H1 (cell line): ENCODE measurements around the gene APBA3. TPM values are rescaled to one million over a fixed set of nuclear protein-coding genes. Genes with fewer than 3 reads are reported as not detected.

Experiments used
- CTCF ChIA-PET: fragments of 300-600 bp; sonication (Branson Sonifier 250); formaldehyde crosslinking; loops from one replicate; lab custom pipeline; 2021; ENCODE audit not compliant: partially characterized antibody; lab: Charles Lee
- POLR2A ChIA-PET: fragments of 300-600 bp; sonication (Branson Sonifier 250); formaldehyde crosslinking; loops from one replicate; lab custom pipeline; 2021; ENCODE audit warnings: inconsistent platforms; ENCODE audit not compliant: partially characterized antibody; lab: Charles Lee
- DNase-seq, 2 experiments: peaks; one replicate each; pipeline versions ENCODE4 v3.0.0 to v3.0.0-alpha.2; 2010 to 2022; ENCODE audit warnings: low spot score in 2 of 2, low read depth in 1 of 2, mixed read lengths in 1 of 2
- FAIRE-seq: peaks from 2 replicates; lab custom pipeline; 2011; peaks lifted over from hg19 to GRCh38; lab: Jason Lieb, UNC
- H2AFZ ChIP-seq: 2 replicates; pipeline ENCODE4 v1.8.1; 2012; ENCODE audit warnings: low read length, inconsistent platforms
- H2AK5ac ChIP-seq: 2 replicates; pipeline ENCODE4 v1.6.1; 2013; ENCODE audit warnings: low read depth, low read length
- H2BK120ac ChIP-seq: replicated peaks from 2 replicates; pipeline ENCODE3; 2013; ENCODE audit warnings: low read depth, low read length, inconsistent platforms
- H2BK12ac ChIP-seq: 2 replicates; pipeline ENCODE4 v1.6.1; 2013; ENCODE audit warnings: low read depth, low read length
- H2BK15ac ChIP-seq: 2 replicates; pipeline ENCODE4 v1.6.1; 2013; ENCODE audit warnings: low read length
- H2BK20ac ChIP-seq: 2 replicates; pipeline ENCODE4 v1.6.1; 2013; ENCODE audit warnings: low read length
- H2BK5ac ChIP-seq: 2 replicates; pipeline ENCODE4 v1.6.1; 2013; ENCODE audit warnings: low read depth, low read length
- H3K14ac ChIP-seq: 2 replicates; pipeline ENCODE4 v1.6.1; 2013; ENCODE audit warnings: inconsistent platforms; ENCODE audit not compliant: insufficient read length
- H3K18ac ChIP-seq: 2 replicates; pipeline ENCODE4 v1.6.1; 2013; ENCODE audit warnings: low read length; ENCODE audit errors: extremely low read depth
- H3K23ac ChIP-seq: 2 replicates; pipeline ENCODE4 v1.6.1; 2013; ENCODE audit warnings: inconsistent platforms; ENCODE audit not compliant: insufficient read length
- H3K23me2 ChIP-seq: 2 replicates; pipeline ENCODE4 v1.6.1; 2013; ENCODE audit warnings: low read depth, low read length
- H3K27ac ChIP-seq: 2 replicates; pipeline ENCODE4 v1.6.1; 2011; ENCODE audit warnings: low read depth, low read length, inconsistent platforms
- H3K27me3 ChIP-seq, 4 experiments: replicated peaks in 1 of 4; 1 replicate in 1 of 4; 2 replicates in 3 of 4; pipeline versions ENCODE4 v1.6.1 to v1.8.1; 2011 to 2013; ENCODE audit warnings: low read length in 3 of 4, mild to moderate bottlenecking in 3 of 4, inconsistent platforms in 2 of 4, mixed read lengths in 2 of 4, moderate library complexity in 1 of 4; ENCODE audit not compliant: control insufficient read depth in 3 of 4, insufficient read depth in 3 of 4; ENCODE audit errors: extremely low read depth in 1 of 4
- H3K36me3 ChIP-seq, 4 experiments: 2 replicates each; pipeline versions ENCODE4 v1.6.1 to v1.8.1; 2011 to 2013; ENCODE audit warnings: mild to moderate bottlenecking in 4 of 4, low read length in 3 of 4, moderate library complexity in 2 of 4, control low read depth in 1 of 4, inconsistent platforms in 1 of 4; ENCODE audit not compliant: insufficient read depth in 4 of 4, control insufficient read depth in 2 of 4
- H3K4ac ChIP-seq: replicated peaks from 2 replicates; pipeline ENCODE3; 2013; ENCODE audit warnings: low read length, low read depth, mixed read lengths, inconsistent platforms; ENCODE audit not compliant: insufficient read length
- H3K4me1 ChIP-seq, 4 experiments: replicated peaks in 1 of 4; 1 replicate in 1 of 4; 2 replicates in 3 of 4; pipeline versions ENCODE4 v1.6.1 to v1.8.1; 2011 to 2013; ENCODE audit warnings: low read length in 3 of 4, inconsistent platforms in 2 of 4, mixed read lengths in 1 of 4; ENCODE audit not compliant: insufficient read depth in 4 of 4, control insufficient read depth in 3 of 4
- H3K4me2 ChIP-seq, 2 experiments: 2 replicates each; pipeline versions ENCODE4 v1.6.1 to v1.8.1; 2011 to 2013; ENCODE audit warnings: low read depth in 2 of 2, low read length in 2 of 2, control low read depth in 1 of 2, inconsistent platforms in 1 of 2, mild to moderate bottlenecking in 1 of 2; ENCODE audit not compliant: insufficient read depth in 1 of 2
- H3K4me3 ChIP-seq, 4 experiments: fragments of 200-600, 300-600 bp in 1 of 4; sonication (generic), shearing (Covaris generic), sonication (Bioruptor Twin) in 1 of 4; 2 replicates each; pipeline versions ENCODE4 v1.5.1 to v1.8.1; 2011 to 2016; ENCODE audit warnings: low read length in 4 of 4, low read depth in 3 of 4, control low read depth in 2 of 4, inconsistent platforms in 2 of 4, mild to moderate bottlenecking in 2 of 4, mixed read lengths in 1 of 4, moderate library complexity in 1 of 4; ENCODE audit not compliant: insufficient read depth in 2 of 4; ENCODE audit errors: extremely low read depth in 1 of 4
- H3K56ac ChIP-seq: replicated peaks from 2 replicates; pipeline ENCODE3; 2013; ENCODE audit warnings: low read depth, mild to moderate bottlenecking, mixed read lengths, low read length, inconsistent platforms; ENCODE audit not compliant: insufficient read length
- H3K79me1 ChIP-seq: 2 replicates; pipeline ENCODE4 v1.6.1; 2013; ENCODE audit warnings: low read depth, low read length, control low read depth
- H3K79me2 ChIP-seq, 2 experiments: 2 replicates each; pipeline versions ENCODE4 v1.6.1 to v1.8.1; 2012 to 2013; ENCODE audit warnings: low read length in 2 of 2, mild to moderate bottlenecking in 2 of 2, inconsistent platforms in 1 of 2; ENCODE audit not compliant: insufficient read depth in 2 of 2, control insufficient read depth in 1 of 2
- H3K9ac ChIP-seq, 4 experiments: replicated peaks in 1 of 4; 1 replicate in 1 of 4; 2 replicates in 3 of 4; pipeline versions ENCODE4 v1.6.1 to v1.8.1; 2011 to 2013; ENCODE audit warnings: low read depth in 3 of 4, low read length in 3 of 4, control low read depth in 2 of 4, mild to moderate bottlenecking in 2 of 4, moderate library complexity in 2 of 4, inconsistent platforms in 1 of 4; ENCODE audit errors: extremely low read depth in 1 of 4
- H3K9me3 ChIP-seq, 2 experiments: 2 replicates each; pipeline versions ENCODE4 v1.6.1 to v1.8.1; 2012 to 2013; ENCODE audit warnings: mild to moderate bottlenecking in 2 of 2, moderate library complexity in 2 of 2, control low read depth in 1 of 2, inconsistent platforms in 1 of 2, low read depth in 1 of 2, low read length in 1 of 2, mixed read lengths in 1 of 2; ENCODE audit not compliant: insufficient read depth in 2 of 2
- H4K20me1 ChIP-seq, 2 experiments: replicated peaks in 1 of 2; 2 replicates each; pipeline versions ENCODE3 to v1.8.1; 2011 to 2013; ENCODE audit warnings: inconsistent platforms in 2 of 2, low read length in 2 of 2, mild to moderate bottlenecking in 1 of 2; ENCODE audit not compliant: insufficient read depth in 2 of 2, control insufficient read depth in 1 of 2
- H4K5ac ChIP-seq: 2 replicates; pipeline ENCODE4 v1.6.1; 2013; ENCODE audit warnings: low read length, low read depth, mixed read lengths, inconsistent platforms; ENCODE audit not compliant: insufficient read length
- H4K8ac ChIP-seq: 2 replicates; pipeline ENCODE4 v1.8.0; 2013; ENCODE audit warnings: mild to moderate bottlenecking, moderate library complexity, low read length, inconsistent platforms; ENCODE audit not compliant: insufficient read depth; ENCODE audit errors: extremely low read depth
- H4K91ac ChIP-seq: replicated peaks from 2 replicates; pipeline ENCODE3; 2013; ENCODE audit warnings: low read length, mixed read lengths, inconsistent platforms; ENCODE audit not compliant: insufficient read length
- KDM1A ChIP-seq: fragments of 200-600, 300-600 bp; sonication (generic); IDR thresholded peaks from 2 replicates; pipeline ENCODE4 v1.7.1; 2016; ENCODE audit warnings: mild to moderate bottlenecking, low read length, borderline replicate concordance
- NANOG ChIP-seq: IDR thresholded peaks from 2 replicates; pipeline ENCODE4 v1.6.1; 2011; ENCODE audit warnings: low read length, low read depth, mild to moderate bottlenecking, inconsistent platforms; ENCODE audit not compliant: insufficient read depth, poor library complexity, severe bottlenecking
- SRF ChIP-seq: IDR thresholded peaks from 2 replicates; pipeline ENCODE4 v1.6.1; 2011; ENCODE audit warnings: mild to moderate bottlenecking, low read depth, low read length, moderate library complexity
- WGBS, 2 experiments: shearing (Covaris generic) in 1 of 2; methylation state at CpG; one replicate each; pipeline versions ENCODE4 v1.1.6 to v1.1.7; 2013 to 2015; ENCODE audit warnings: low lambda C conversion rate in 2 of 2, mixed read lengths in 2 of 2, inconsistent platforms in 1 of 2, low coverage in 1 of 2, missing lambda C conversion rate in 1 of 2; ENCODE audit not compliant: insufficient replicate concordance in 2 of 2, insufficient coverage in 1 of 2, insufficient read length in 1 of 2; ENCODE audit errors: extremely low coverage in 1 of 2, missing lambda C conversion rate in 1 of 2; 5-methylcytosine and 5-hydroxymethylcytosine counted together
- polyA plus RNA-seq, 7 experiments: library from polyadenylated mRNA; depleted of rRNA in 3 of 7; stranded (reverse) in 5 of 7; unstranded in 2 of 7; fragments of >200 nt in 5 of 7; fragments of 200-250 nt in 2 of 7; gene quantifications; 1 replicate in 5 of 7; 2 replicates in 1 of 7; 4 replicates in 1 of 7; pipeline versions ENCODE4 v1.2.1 to v1.2.3, GENCODE V29; 2011 to 2013; ENCODE audit warnings: missing spikeins in 2 of 7, mixed read lengths in 2 of 7
- total RNA-seq: library from RNA; stranded (reverse); fragmentation: NEBNext Ultra II Directional; extraction: Animal tissue kit (Norgen Biotek cat#: 25700); gene quantifications from 2 replicates; pipeline ENCODE4 v1.2.1, GENCODE V29; 2021

The APBA3 gene
- total and polyA plus RNA-seq, 2 of the 8 experiments (the other 6 are each of a cell fraction or from before 2014, with no cell fraction given) = 21.4 to 36.9 TPM

DNA sequence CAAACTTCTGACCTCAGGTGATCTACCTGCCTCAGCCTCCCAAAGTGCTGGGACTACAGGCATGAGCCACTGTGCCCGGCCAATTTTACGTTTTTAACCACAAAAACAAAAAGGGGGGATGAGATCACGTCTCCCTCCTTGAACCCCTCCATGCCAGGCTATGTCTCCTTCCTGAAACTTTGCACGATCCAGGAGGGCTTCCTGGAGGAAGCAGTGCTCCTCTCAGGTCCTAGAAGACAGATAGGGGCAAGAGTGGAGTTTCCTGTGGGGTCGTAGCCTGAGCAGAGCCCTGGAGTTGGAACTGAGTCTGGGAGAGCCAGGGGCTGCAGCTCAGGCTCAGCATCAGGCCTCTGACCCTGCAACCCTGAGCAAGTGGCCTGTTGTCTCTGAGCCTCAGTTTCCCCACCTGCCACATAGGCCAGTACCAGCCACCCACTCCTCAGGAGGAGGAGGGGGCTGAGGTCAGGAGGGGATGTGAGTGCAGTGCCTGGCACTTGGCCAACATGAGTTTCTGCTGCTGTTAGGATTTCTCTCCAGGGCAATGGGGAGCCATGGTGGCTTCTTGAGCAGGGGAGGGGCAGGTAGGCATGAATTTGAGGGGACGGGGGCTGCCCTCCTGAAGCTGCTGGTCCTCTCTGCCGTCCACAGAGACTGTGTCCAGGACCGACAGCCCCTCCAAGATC lies 16.0 kb downstream of the APBA3 start:
- no peak for FAIRE-seq

More for the DNA sequence above, 16.0 kb downstream of the APBA3 start:
- TF ChIP-seq SRF (no peak), KDM1A (peak; percentile 49; the same call in 1 of the 2 replicates), NANOG (no peak)
- Histone ChIP-seq H3K4me1 (no peaks in the 10 kb centered on the region), H4K20me1 (peaks cover 0 to 5% of the 10 kb centered on the region in 2 experiments), H4K8ac (no peak overlapping the region), H3K4me3 (no peak overlapping the region), H3K23ac (no peak overlapping the region), H3K14ac (no peak overlapping the region), H3K36me3 (peaks cover 0 to 12% (median 6%) of the 10 kb centered on the region in 4 experiments; a peak in 3 of 8 replicates), H3K9ac (no peak overlapping the region; a peak in 1 of 7 replicates), H4K5ac (no peak overlapping the region), H3K79me2 (no peaks in the 10 kb centered on the region), H2BK12ac (no peak overlapping the region), H2BK20ac (no peak overlapping the region), H2AFZ (no peak overlapping the region), H2BK5ac (no peak overlapping the region), H2BK15ac (no peak overlapping the region), H2BK120ac (no peak overlapping the region), H2AK5ac (no peak overlapping the region), H3K4me2 (no peak overlapping the region), H3K27me3 (no peaks in the 10 kb centered on the region), H3K9me3 (no peaks in the 10 kb centered on the region), H4K91ac (no peak overlapping the region), H3K18ac (no peak overlapping the region), H3K23me2 (no peaks in the 10 kb centered on the region), H3K4ac (no peak overlapping the region), H3K79me1 (no peaks in the 10 kb centered on the region), H3K27ac (no peak overlapping the region), H3K56ac (no peak overlapping the region)
- DNase-seq = no peak
- CTCF ChIA-PET = no interaction called here
- WGBS, 2 experiments = 81% methylated on average over 7 of the region's 8 CpGs; no CpG with 5 or more reads in 1 of the 2 experiments
- POLR2A ChIA-PET = no interaction called here
